ENCODE measurements around the gene ZBTB21.

DNA sequence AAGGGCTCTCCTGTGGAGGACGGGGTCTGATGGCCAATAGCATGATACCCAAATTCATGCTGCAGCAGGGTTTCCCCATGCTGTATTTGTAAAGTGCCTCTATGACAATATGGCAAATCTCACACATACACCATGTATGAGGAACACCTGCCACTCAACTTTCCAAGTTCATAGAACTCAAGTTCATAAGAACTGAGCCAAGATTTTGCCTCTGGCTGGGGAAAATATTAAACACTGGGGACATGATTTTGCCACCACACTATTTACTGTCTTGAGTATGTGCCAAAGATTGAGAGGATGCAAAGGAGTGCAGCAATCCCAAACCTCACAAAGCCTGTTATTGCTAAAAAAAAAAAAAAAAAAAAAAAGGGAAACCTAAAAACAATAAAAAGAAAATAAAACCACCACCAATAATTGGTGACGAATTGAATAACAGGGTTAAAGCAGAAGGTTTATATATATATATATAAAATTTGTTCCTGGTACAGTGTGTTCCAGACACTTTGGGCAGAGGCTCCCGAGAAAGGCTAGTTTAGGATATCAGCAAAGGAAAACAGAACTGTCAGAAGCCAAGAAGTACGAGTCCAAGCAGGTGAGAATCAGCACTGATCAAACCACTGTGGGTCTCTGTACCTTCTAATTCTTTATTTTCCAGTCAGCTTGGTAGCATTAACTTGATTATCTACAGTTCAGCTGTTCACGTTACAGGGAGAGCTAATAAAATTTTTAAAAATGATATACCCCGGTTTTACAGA lies 24.3 kb downstream of the ZBTB21 start:
- TF ChIP-seq CTCF (conservative IDR thresholded peaks at IDR 0.05 in 1 of 2, IDR thresholded peaks at IDR 0.05 in 1 of 2; ENCODE audit: low read depth in 1 of 2, low read length in 2 of 2), result no peak
- TF ChIP-seq EZH2 (IDR thresholded peaks at IDR 0.05; ENCODE audit: low read length, missing control alignments), result no peak
